ENCODE results near the gene MYRIP.

MYRIP gene

GRCh38 chr3:40228792-40229350 is 419.5 kb downstream of the MYRIP start:
- Histone ChIP-seq H3K9me3 (no peaks in the 10 kb centered on the region), H3K27me3 (no peaks in the 10 kb centered on the region), H3K4me2 (no peak overlapping the region), H3K36me3 (no peaks in the 10 kb centered on the region), H3K4me1 (no peaks in the 10 kb centered on the region), H3K27ac (no peak overlapping the region), H3K4me3 (no peak overlapping the region), H3K9ac (no peak overlapping the region), H4K20me1 (no peaks in the 10 kb centered on the region)
- TF ChIP-seq Cebpa-rat (IDR thresholded peaks at IDR 0.05), result no peak

- Histone ChIP-seq H3K9me3 (no peaks in the 10 kb centered on the region), H3K27ac (no peak overlapping the region), H3K9ac (no peak overlapping the region), H3K4me1 (no peaks in the 10 kb centered on the region), H3K36me3 (no peaks in the 10 kb centered on the region), H4K20me1 (no peaks in the 10 kb centered on the region), H3K27me3 (no peaks in the 10 kb centered on the region), H3K4me3 (no peak overlapping the region), H3K4me2 (no peak overlapping the region)
- TF ChIP-seq Cebpa-rat (IDR thresholded peaks at IDR 0.05), result no peak
Measured at GRCh38 chr3:40229386-40229785, 420.0 kb downstream of the MYRIP start.

- no peaks in the 10 kb centered on the region for H3K27me3 ChIP-seq
- no peak overlapping the region for H3K4me2 ChIP-seq
- no peaks in the 10 kb centered on the region for H3K9me3 ChIP-seq
- no peak overlapping the region for H3K4me3 ChIP-seq
- TF ChIP-seq Cebpa-rat (IDR thresholded peaks at IDR 0.05), result no peak
- no peak overlapping the region for H3K27ac ChIP-seq
- H3K4me1 ChIP-seq, result no peaks in the 10 kb centered on the region
- no peaks in the 10 kb centered on the region for H4K20me1 ChIP-seq
- H3K36me3 ChIP-seq, result no peaks in the 10 kb centered on the region
- H3K9ac ChIP-seq, result no peak overlapping the region
Measured at GRCh38 chr3:40229963-40230362, 420.6 kb downstream of the MYRIP start.

- Histone ChIP-seq H4K20me1 (no peaks in the 10 kb centered on the region), H3K36me3 (no peaks in the 10 kb centered on the region), H3K4me2 (no peak overlapping the region), H3K4me3 (no peak overlapping the region), H3K27ac (no peak overlapping the region), H3K9ac (no peak overlapping the region), H3K4me1 (no peaks in the 10 kb centered on the region), H3K9me3 (no peaks in the 10 kb centered on the region), H3K27me3 (no peaks in the 10 kb centered on the region)
- TF ChIP-seq Cebpa-rat (IDR thresholded peaks at IDR 0.05), result no peak
Measured at GRCh38 chr3:40230382-40230781, 421.0 kb downstream of the MYRIP start.

GRCh38 chr3:40232626-40233025 is 423.2 kb downstream of the MYRIP start:
- no peak overlapping the region for H3K4me3 ChIP-seq
- TF ChIP-seq Cebpa-rat (IDR thresholded peaks at IDR 0.05), result no peak
- H3K9ac ChIP-seq, result no peak overlapping the region
- no peak overlapping the region for H3K27ac ChIP-seq
- H4K20me1 ChIP-seq, result no peaks in the 10 kb centered on the region
- no peaks in the 10 kb centered on the region for H3K27me3 ChIP-seq
- no peak overlapping the region for H3K4me2 ChIP-seq
- no peaks in the 10 kb centered on the region for H3K36me3 ChIP-seq
- H3K9me3 ChIP-seq, result no peaks in the 10 kb centered on the region
- no peaks in the 10 kb centered on the region for H3K4me1 ChIP-seq

GRCh38 chr3:40237159-40237558 is 427.8 kb downstream of the MYRIP start:
- Histone ChIP-seq H4K20me1 (no peaks in the 10 kb centered on the region), H3K4me1 (no peaks in the 10 kb centered on the region), H3K4me2 (no peak overlapping the region)

GRCh38 chr3:40237889-40238571 is 428.6 kb downstream of the MYRIP start:
- Histone ChIP-seq H3K9ac (no peak overlapping the region), H3K9me3 (no peaks in the 10 kb centered on the region), H3K4me1 (no peaks in the 10 kb centered on the region), H3K27ac (no peak overlapping the region), H4K20me1 (no peaks in the 10 kb centered on the region), H3K4me3 (no peak overlapping the region), H3K4me2 (no peak overlapping the region), H3K36me3 (no peaks in the 10 kb centered on the region), H3K27me3 (no peaks in the 10 kb centered on the region)
- no peak for TF ChIP-seq Cebpa-rat (IDR thresholded peaks at IDR 0.05)

More at GRCh38 chr3:40237159-40237558, 427.8 kb downstream of the MYRIP start:
- H3K27ac ChIP-seq, result no peak overlapping the region
- H3K36me3 ChIP-seq, result no peaks in the 10 kb centered on the region
- no peak for TF ChIP-seq Cebpa-rat (IDR thresholded peaks at IDR 0.05)
- H3K9ac ChIP-seq, result no peak overlapping the region
- no peaks in the 10 kb centered on the region for H3K27me3 ChIP-seq
- H3K4me3 ChIP-seq, result no peak overlapping the region
- no peaks in the 10 kb centered on the region for H3K9me3 ChIP-seq

- H3K4me3 ChIP-seq, result no peak overlapping the region
- no peaks in the 10 kb centered on the region for H3K27me3 ChIP-seq
- H3K36me3 ChIP-seq, result no peaks in the 10 kb centered on the region
- H3K9me3 ChIP-seq, result no peaks in the 10 kb centered on the region
- no peak for TF ChIP-seq Cebpa-rat (IDR thresholded peaks at IDR 0.05)
- no peaks in the 10 kb centered on the region for H4K20me1 ChIP-seq
- H3K9ac ChIP-seq, result no peak overlapping the region
- H3K27ac ChIP-seq, result no peak overlapping the region
- H3K4me2 ChIP-seq, result no peak overlapping the region
- no peaks in the 10 kb centered on the region for H3K4me1 ChIP-seq
Measured at GRCh38 chr3:40240921-40241320, 431.5 kb downstream of the MYRIP start.

GRCh38 chr3:40242216-40242615 is 432.8 kb downstream of the MYRIP start:
- H3K36me3 ChIP-seq, result no peaks in the 10 kb centered on the region
- H3K4me3 ChIP-seq, result no peak overlapping the region
- no peaks in the 10 kb centered on the region for H3K4me1 ChIP-seq
- no peak overlapping the region for H3K4me2 ChIP-seq
- H3K9ac ChIP-seq, result no peak overlapping the region
- TF ChIP-seq Cebpa-rat (IDR thresholded peaks at IDR 0.05), result no peak
- H4K20me1 ChIP-seq, result no peaks in the 10 kb centered on the region
- no peaks in the 10 kb centered on the region for H3K9me3 ChIP-seq
- H3K27me3 ChIP-seq, result no peaks in the 10 kb centered on the region
- H3K27ac ChIP-seq, result no peak overlapping the region

- H3K4me3 ChIP-seq, result no peak overlapping the region
- H3K4me1 ChIP-seq, result no peaks in the 10 kb centered on the region
- H3K36me3 ChIP-seq, result no peaks in the 10 kb centered on the region
- H3K27ac ChIP-seq, result no peak overlapping the region
- H3K4me2 ChIP-seq, result no peak overlapping the region
- no peak overlapping the region for H3K9ac ChIP-seq
- H3K27me3 ChIP-seq, result no peaks in the 10 kb centered on the region
- TF ChIP-seq Cebpa-rat (IDR thresholded peaks at IDR 0.05), result no peak
- no peaks in the 10 kb centered on the region for H4K20me1 ChIP-seq
- H3K9me3 ChIP-seq, result no peaks in the 10 kb centered on the region
Measured at GRCh38 chr3:40242638-40243037, 433.2 kb downstream of the MYRIP start.
